Measurements from ENCODE around the gene OXGR1. TPM values are rescaled to one million over a fixed set of nuclear protein-coding genes. Genes with fewer than 3 reads are reported as not detected.

Gene OXGR1
- total and polyA plus RNA-seq, 9 of the 15 experiments (the other 6 are each of a cell fraction or from before 2014, with no cell fraction given) = 0.03 TPM; not detected in 8

GRCh38 chr13:96984051-96984508 is 10.2 kb downstream of the OXGR1 start:
- H3K9ac ChIP-seq (ENCODE audit: insufficient read depth in 1 of 2, low read depth in 2 of 2, low read length in 2 of 2) = no peak overlapping the region
- no peaks in the 10 kb centered on the region for H3K9me3 ChIP-seq (replicated peaks; ENCODE audit: control insufficient read depth, insufficient read depth, low read depth, low read length)
- no peaks in the 10 kb centered on the region for H3K36me3 ChIP-seq (ENCODE audit: control insufficient read depth, insufficient read depth, low read length)
- H3K9me1 ChIP-seq (ENCODE audit: control insufficient read depth, insufficient read depth, low read length) = no peaks in the 10 kb centered on the region
- ATAC-seq (peak; percentile 88), DNase-seq (ENCODE audit: extremely low read depth in 1 of 4, low spot score in 3 of 4) (peak in 2 of 4 experiments; percentile 8 to 11), FAIRE-seq (no peak)
- POLR2A ChIA-PET = interaction anchor here (0.6 to 0.9 kb wide), 2 partner anchors 22 to 921 kb away, joined by 3 read pairs; no protein-coding TSS in a partner anchor
- H3K79me2 ChIP-seq (ENCODE audit: control insufficient read depth, insufficient read depth, low read length) = no peaks in the 10 kb centered on the region
- CTCF ChIA-PET (ENCODE audit: low intra/inter-chr PET ratio) = no interaction called here
- H3K4me1 ChIP-seq (replicated peaks in 1 of 2; ENCODE audit: control insufficient read depth in 2 of 2, insufficient read depth in 2 of 2, low read length in 2 of 2) = no peaks in the 10 kb centered on the region
- intact Hi-C loops (cut with micrococcal nuclease) = no loop called here
- BruUV-seq (replicated peaks) = no TSS peak
- H3K27me3 ChIP-seq (ENCODE audit: control insufficient read depth in 2 of 2, insufficient read depth in 2 of 2, low read length in 2 of 2) = peaks cover 3 to 5% of the 10 kb centered on the region in 2 experiments; a peak in 2 of 5 replicates
- TF ChIP-seq TCF3 (CRISPR knock-in tag; IDR thresholded peaks at IDR 0.05) (0 out of 2 replicates have a peak, but pooled peaks have one; percentile 19), TEAD4 (IDR thresholded peaks at IDR 0.05; ENCODE audit: low read length) (peak; percentile 50), TEAD4 (CRISPR knock-in tag; IDR thresholded peaks at IDR 0.05; ENCODE audit: borderline replicate concordance) (no peak), CBFA2T3 (IDR thresholded peaks at IDR 0.05) (peak; percentile 35), SMARCA5 (IDR thresholded peaks at IDR 0.05) (no peak), TAL1 (IDR thresholded peaks at IDR 0.05) (peak; percentile 50; the same call in 1 of the 2 replicates), ARID1B (IDR thresholded peaks at IDR 0.05) (peak; percentile 22; the same call in 1 of the 2 replicates), ZBTB17 (CRISPR knock-in tag; IDR thresholded peaks at IDR 0.05) (peak; percentile 87), TCF7 (IDR thresholded peaks at IDR 0.05; ENCODE audit: borderline replicate concordance) (no peak), NR2C1 (IDR thresholded peaks at IDR 0.05) (no peak), NR2C1 (tag; IDR thresholded peaks at IDR 0.05) (no peak), CTCF (IDR thresholded peaks at IDR 0.05 in 2 of 3, conservative IDR thresholded peaks at IDR 0.05 in 1 of 3; ENCODE audit: insufficient read depth in 2 of 3, low read depth in 1 of 3, low read length in 3 of 3) (peak in 2 of 3 experiments; percentile 25 to 26; a peak in 1 of 6 replicates), NFYB (IDR thresholded peaks at IDR 0.05; ENCODE audit: extremely low read depth, insufficient read length) (no peak), RBM15 (IDR thresholded peaks at IDR 0.05; ENCODE audit: insufficient read depth, low read length) (no peak), ATF2 (CRISPR knock-in tag; IDR thresholded peaks at IDR 0.05) (no peak)
- H2AFZ ChIP-seq (ENCODE audit: low read depth, low read length) = 0 out of 2 replicates have a peak overlapping the region, but pooled peaks have one; percentile 32
- no peak overlapping the region for H3K27ac ChIP-seq (ENCODE audit: extremely low read depth, low read depth, low read length)
- in situ Hi-C loops (cut with MboI) = no loop called here
- WGBS (ENCODE audit: insufficient coverage, low coverage, missing lambda C conversion rate) = 0% methylated on average over 6 of the region's 6 CpGs
- H4K20me1 ChIP-seq (replicated peaks; ENCODE audit: control insufficient read depth, insufficient read depth, low read length) = no peaks in the 10 kb centered on the region
- H3K4me2 ChIP-seq (ENCODE audit: insufficient read depth, low read length) = peak overlapping the region; percentile 46
- H3K4me3 ChIP-seq = no peak overlapping the region

All from K562 (cell line).